ENCODE data around the gene RAE1. TPM values are rescaled to one million over a fixed set of nuclear protein-coding genes. Genes with fewer than 3 reads are reported as not detected.

Gene RAE1
- polyA plus RNA-seq, 3 donors from 2014 or later, result 35.7 to 54.5 (median 40.3) TPM

DNA sequence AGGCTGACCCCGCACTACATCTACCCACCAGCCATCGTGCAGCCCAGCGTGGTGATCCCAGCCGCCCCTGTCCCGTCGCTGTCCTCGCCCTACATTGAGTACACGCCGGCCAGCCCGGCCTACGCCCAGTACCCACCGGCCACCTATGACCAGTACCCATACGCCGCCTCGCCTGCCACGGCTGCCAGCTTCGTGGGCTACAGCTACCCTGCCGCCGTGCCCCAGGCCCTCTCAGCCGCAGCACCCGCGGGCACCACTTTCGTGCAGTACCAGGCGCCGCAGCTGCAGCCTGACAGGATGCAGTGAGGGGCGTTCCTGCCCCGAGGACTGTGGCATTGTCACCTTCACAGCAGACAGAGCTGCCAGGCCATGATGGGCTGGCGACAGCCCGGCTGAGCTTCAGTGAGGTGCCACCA lies 56.5 kb downstream of the RAE1 start:
- H3K4me3 Mint-ChIP-seq, result peak overlapping the region in 4 of 5 donors; percentile 30 to 76 (median 62)

DNA sequence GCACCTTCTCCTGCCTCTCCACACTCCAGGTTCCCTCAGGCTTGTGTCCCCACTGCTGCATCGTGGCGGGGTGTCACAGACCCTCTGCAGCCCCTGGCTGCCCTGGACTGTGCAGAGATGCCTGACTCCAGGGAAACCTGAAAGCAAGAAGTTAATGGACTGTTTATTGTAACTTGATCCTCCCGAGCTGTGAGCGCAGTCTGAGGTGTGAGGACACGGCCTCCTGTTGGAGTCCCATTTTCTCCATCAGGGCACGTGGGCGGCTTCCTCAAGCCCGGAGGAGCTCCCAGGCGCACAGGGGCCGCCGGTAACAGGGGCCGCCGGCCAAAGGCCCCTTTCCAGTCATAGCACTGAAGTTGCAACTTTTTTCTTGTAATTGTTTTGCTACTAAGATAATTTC lies 57.1 kb downstream of the RAE1 start:
- H3K4me1 Mint-ChIP-seq, result peaks cover 57 to 58% of the 10 kb centered on the region in 2 donors
- no peak for DNase-seq
- peaks cover 5 to 39% (median 16%) of the 10 kb centered on the region in 3 donors for H3K36me3 Mint-ChIP-seq
- peak overlapping the region in 5 of 6 donors; percentile 70 to 90 (median 81) for H3K27ac Mint-ChIP-seq
- peak overlapping the region in 1 of 5 donors; percentile 76 for H3K4me3 Mint-ChIP-seq
- H3K9me3 Mint-ChIP-seq, result no peaks in the 10 kb centered on the region
- H3K27me3 Mint-ChIP-seq (ENCODE audit: low read depth in 3 of 3), result peaks cover 75 to 80% (median 78%) of the 10 kb centered on the region in 3 donors

More for the DNA sequence above, 56.5 kb downstream of the RAE1 start:
- peak; percentile 59 to 82 (median 64) for DNase-seq
- peaks cover 57 to 61% of the 10 kb centered on the region in 2 donors for H3K4me1 Mint-ChIP-seq
- peak overlapping the region; percentile 46 to 90 (median 80) for H3K27ac Mint-ChIP-seq
- peaks cover 81 to 83% (median 81%) of the 10 kb centered on the region in 3 donors for H3K27me3 Mint-ChIP-seq (ENCODE audit: low read depth in 3 of 3)
- peaks cover 5 to 44% (median 16%) of the 10 kb centered on the region in 3 donors for H3K36me3 Mint-ChIP-seq
- H3K9me3 Mint-ChIP-seq, result no peaks in the 10 kb centered on the region

DNA sequence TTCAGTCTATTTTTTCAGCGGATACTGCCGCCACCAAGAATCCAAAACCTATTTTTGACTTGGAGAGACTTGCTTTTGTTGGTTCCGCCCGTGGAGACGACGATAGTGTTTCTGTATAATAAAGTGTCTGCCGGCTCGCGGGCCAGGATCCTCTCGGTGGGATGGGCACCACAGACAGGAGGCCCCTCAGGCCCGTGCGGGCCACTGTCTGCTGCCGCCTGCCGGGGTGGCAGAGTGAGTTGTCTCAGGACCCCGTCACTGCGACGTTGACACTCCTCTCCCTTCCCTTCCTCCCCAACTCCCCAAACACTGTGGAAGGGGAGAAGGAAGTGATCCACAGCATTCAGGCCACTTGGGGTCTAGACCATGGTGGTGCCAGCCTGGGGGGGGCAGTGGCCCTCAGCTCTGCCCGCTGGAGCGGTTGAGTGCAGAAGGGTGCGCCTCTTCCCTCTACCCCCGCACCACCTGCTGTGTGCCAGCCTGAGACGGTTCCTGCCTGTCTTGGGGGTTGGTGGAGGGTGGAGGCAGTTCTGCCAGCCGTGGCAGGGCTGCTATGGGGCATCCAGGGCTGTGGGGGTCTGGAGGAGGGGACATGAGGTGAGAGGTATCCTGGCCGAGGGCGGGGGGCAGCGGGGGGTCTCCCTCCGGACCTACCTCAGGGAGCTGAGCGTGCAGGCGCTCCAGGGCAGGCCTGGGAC lies 57.6 kb downstream of the RAE1 start:
- H3K4me3 Mint-ChIP-seq, result no peak overlapping the region
- H3K36me3 Mint-ChIP-seq, result peaks cover 5 to 39% (median 16%) of the 10 kb centered on the region in 3 donors
- peaks cover 69 to 75% (median 73%) of the 10 kb centered on the region in 3 donors for H3K27me3 Mint-ChIP-seq (ENCODE audit: low read depth in 3 of 3)
- H3K9me3 Mint-ChIP-seq, result no peaks in the 10 kb centered on the region
- no peak for DNase-seq
- peak overlapping the region in 3 of 6 donors; percentile 81 to 90 (median 82) for H3K27ac Mint-ChIP-seq
- peaks cover 52% of the 10 kb centered on the region in 2 donors for H3K4me1 Mint-ChIP-seq

DNA sequence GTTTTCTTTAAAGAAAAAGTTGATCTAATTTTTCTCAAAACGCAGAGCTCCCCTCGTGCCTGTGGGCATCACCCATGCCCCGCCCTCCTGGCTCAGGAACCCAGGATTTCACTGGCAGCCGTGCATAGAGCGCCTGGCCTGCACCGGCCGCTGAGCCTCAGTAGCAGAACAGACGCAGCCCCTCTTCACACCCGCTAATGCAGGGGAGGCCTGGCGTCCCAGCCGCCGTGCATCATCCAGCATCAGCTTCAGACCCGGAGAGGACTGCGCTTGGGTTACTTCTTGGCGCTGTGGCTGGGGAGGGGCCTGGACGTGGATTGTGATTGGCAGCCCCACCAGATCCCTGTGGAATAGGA lies 58.2 kb downstream of the RAE1 start:
- no peak for DNase-seq
- Mint-ChIP-seq H3K4me1 (peaks cover 46 to 47% of the 10 kb centered on the region in 2 donors), H3K36me3 (peaks cover 5 to 39% (median 16%) of the 10 kb centered on the region in 3 donors), H3K9me3 (no peaks in the 10 kb centered on the region), H3K27me3 (ENCODE audit: low read depth in 3 of 3) (peaks cover 65 to 68% (median 67%) of the 10 kb centered on the region in 3 donors), H3K4me3 (no peak overlapping the region), H3K27ac (peak overlapping the region in 3 of 6 donors; percentile 28 to 81 (median 40))

DNA sequence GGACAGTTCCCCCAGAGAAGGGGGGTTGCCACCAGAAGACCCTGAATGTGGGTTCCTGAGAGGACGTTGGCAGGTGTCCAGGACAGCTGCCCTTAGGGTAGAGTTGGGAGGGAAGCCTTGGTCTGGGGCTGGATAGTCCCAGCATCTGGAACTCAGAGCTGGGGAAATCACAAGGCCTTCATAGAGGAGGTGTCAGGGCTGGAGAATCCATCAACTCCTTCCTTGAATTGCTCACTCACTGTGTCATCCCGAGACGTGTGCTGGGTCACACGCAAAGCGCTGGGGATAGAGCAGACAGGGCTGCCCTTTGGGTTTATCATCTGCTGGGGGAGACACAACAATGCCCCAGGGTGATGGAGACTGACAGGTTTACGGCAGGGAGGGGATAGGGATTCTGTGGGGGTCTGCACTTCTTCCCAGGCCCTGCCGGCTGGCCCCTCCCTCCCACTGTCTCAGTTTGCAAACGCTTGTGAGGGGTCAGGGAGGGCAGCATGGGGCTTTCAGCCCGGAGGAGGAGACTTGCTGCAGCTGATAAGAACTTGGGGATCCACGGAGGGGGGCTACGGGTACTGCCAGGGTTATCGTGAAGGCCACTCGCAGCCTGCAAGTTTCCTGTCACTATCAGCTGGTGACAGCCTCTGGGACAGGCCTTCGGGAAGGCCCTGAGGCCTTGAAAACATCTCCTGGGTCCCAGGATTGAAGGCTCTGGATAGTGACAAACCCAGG lies 58.8 kb downstream of the RAE1 start:
- no peak for DNase-seq
- Mint-ChIP-seq H3K27me3 (ENCODE audit: low read depth in 3 of 3) (peaks cover 60 to 63% (median 62%) of the 10 kb centered on the region in 3 donors), H3K27ac (peak overlapping the region in 4 of 6 donors; percentile 28 to 81 (median 60)), H3K4me1 (peaks cover 43 to 44% of the 10 kb centered on the region in 2 donors), H3K36me3 (peaks cover 5 to 39% (median 16%) of the 10 kb centered on the region in 3 donors), H3K4me3 (peak overlapping the region in 1 of 5 donors; percentile 6), H3K9me3 (no peaks in the 10 kb centered on the region)

DNA sequence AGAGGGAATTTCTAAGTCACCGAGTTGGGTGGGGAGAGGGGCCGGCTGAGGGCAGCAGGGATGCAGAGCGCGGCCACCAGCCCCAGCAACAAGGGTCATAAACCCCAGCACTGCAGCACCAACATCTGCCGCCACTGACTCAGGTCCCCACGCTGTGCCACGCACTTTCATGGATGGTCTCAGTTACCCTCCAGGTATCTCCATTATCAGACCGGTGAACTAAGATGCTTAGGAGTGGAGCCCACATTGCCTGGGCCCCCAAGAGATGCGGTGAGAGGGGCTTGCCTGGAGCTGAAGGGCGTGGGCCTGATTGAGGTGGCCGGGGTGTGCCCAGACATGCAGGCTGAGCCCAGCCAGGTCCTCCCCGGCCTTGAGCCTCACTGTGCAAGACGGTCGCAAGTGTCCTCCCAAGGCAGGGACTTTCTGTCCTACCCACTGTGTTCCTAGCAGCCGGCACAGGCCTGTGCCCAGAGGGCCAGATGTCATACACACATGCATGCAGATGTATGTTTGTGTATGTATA lies 59.4 kb downstream of the RAE1 start:
- peak in 1 of 3 donors; percentile 19 for DNase-seq
- H3K4me1 Mint-ChIP-seq, result peaks cover 40% of the 10 kb centered on the region in 2 donors
- H3K27ac Mint-ChIP-seq, result peak overlapping the region in 3 of 6 donors; percentile 0 to 68 (median 28)
- H3K9me3 Mint-ChIP-seq, result no peaks in the 10 kb centered on the region
- peaks cover 53 to 57% (median 56%) of the 10 kb centered on the region in 3 donors for H3K27me3 Mint-ChIP-seq (ENCODE audit: low read depth in 3 of 3)
- H3K36me3 Mint-ChIP-seq, result peaks cover 5 to 39% (median 12%) of the 10 kb centered on the region in 3 donors
- no peak overlapping the region for H3K4me3 Mint-ChIP-seq

DNA sequence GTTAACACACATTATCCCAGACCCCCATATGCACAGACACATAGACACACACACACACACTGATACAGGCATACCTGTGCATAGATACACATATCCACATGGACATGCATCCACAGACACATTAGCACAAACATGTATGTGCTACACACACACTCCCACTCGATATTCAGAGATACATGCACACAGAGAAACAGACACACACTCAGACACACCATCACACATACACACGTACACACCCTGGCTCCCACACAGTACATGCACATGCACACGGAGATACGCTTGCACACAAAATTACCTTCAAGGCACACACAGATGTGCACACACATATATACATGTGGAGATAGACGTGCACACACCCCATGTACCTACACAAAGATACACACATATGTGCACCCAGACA lies 59.9 kb downstream of the RAE1 start:
- H3K9me3 Mint-ChIP-seq, result no peaks in the 10 kb centered on the region
- H3K4me3 Mint-ChIP-seq, result no peak overlapping the region
- peaks cover 38 to 40% of the 10 kb centered on the region in 2 donors for H3K4me1 Mint-ChIP-seq
- no peak for DNase-seq
- H3K36me3 Mint-ChIP-seq, result peaks cover 5 to 39% (median 12%) of the 10 kb centered on the region in 3 donors
- peak overlapping the region in 3 of 6 donors; percentile 0 to 68 (median 6) for H3K27ac Mint-ChIP-seq
- H3K27me3 Mint-ChIP-seq (ENCODE audit: low read depth in 3 of 3), result peaks cover 49 to 53% (median 52%) of the 10 kb centered on the region in 3 donors

DNA sequence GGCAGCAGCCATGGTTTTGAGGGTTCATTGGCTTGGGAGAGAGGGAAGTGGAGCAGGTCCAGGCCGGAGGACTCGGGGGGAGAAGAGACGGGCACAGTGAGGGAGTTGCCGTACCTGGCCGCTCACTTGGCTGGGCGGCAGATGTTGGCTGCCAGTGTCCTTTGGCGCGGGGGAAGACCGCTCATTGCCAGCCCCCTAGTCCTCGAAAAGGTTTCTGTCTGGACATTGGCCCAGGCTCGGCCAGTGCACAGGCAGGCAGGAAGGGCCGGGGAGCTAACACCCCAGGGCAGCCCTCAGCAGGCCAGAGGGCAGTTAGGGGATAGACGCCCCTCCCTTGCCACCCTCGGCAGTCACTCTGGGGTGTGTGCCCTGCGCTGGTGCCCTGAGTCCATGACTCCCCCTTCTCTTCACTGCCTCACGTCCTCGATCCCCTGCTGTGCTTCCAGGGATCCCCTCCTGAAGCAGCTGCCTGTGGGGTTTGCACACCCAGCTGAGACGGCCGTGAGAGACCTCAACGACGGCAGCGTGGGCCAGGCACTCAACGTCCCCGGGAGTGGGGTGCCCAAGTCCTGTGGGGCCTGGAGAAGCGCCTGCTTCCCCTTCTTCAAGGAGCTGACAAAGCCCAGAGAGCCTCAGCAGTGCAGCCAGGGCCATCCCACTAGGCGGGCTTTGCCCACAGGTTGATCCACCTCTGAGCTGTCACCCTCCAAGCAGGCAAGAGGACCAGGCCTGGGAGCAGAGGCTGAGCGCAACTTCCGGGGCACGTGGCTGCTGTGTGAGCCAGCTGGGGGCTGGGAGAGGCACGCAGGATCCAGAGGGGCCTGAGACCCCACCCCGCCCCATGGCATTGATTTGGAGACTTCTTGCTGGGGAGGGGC lies 60.6 kb downstream of the RAE1 start:
- Mint-ChIP-seq H3K4me3 (no peak overlapping the region), H3K27ac (peak overlapping the region in 2 of 6 donors; percentile 0 to 68), H3K9me3 (no peaks in the 10 kb centered on the region), H3K27me3 (ENCODE audit: low read depth in 3 of 3) (peaks cover 43 to 46% (median 45%) of the 10 kb centered on the region in 3 donors), H3K4me1 (peaks cover 35 to 40% of the 10 kb centered on the region in 2 donors), H3K36me3 (peaks cover 5 to 39% (median 12%) of the 10 kb centered on the region in 3 donors)
- DNase-seq, result peak in 1 of 3 donors; percentile 22

DNA sequence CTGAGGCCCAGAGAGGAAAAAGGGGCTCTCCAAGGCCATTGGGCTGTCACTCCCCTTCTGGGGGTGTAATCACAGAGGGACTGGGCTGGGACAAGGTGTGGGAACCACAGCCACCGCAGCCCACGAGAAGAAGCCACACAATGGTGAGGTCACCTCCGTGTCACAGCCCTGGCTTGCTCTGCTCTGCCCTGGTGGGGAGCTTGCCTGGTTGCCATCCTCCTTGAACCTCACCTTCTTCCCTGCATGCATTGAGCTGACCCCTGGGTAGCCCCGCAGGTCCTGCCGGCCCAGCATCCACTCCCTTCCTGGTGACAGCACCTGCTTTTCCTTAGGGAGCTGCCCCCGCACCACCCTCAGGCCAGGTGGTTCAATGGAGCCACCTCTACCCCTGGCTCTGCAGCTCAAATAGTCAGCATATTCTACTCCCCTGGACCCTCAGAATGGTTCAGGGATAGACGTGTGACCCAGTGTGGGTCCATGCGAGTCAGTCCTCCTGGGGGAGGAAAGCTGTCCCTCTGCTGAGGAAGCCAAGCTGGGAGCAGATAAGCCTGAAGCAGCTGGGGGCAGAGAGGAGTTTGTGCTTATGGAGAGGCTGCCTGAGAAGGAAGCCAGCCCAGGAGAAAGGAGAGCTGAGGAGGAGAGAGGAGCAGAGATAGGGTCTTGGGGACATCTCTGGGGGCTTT lies 61.4 kb downstream of the RAE1 start:
- peaks cover 28 to 32% of the 10 kb centered on the region in 2 donors for H3K4me1 Mint-ChIP-seq
- peaks cover 35 to 40% (median 38%) of the 10 kb centered on the region in 3 donors for H3K27me3 Mint-ChIP-seq (ENCODE audit: low read depth in 3 of 3)
- peak overlapping the region in 4 of 6 donors; percentile 26 to 55 (median 50) for H3K27ac Mint-ChIP-seq
- peak overlapping the region in 1 of 5 donors; percentile 18 for H3K4me3 Mint-ChIP-seq
- DNase-seq, result peak; percentile 53 to 60 (median 59)
- H3K9me3 Mint-ChIP-seq, result no peaks in the 10 kb centered on the region
- peaks cover 5 to 31% (median 11%) of the 10 kb centered on the region in 3 donors for H3K36me3 Mint-ChIP-seq

DNA sequence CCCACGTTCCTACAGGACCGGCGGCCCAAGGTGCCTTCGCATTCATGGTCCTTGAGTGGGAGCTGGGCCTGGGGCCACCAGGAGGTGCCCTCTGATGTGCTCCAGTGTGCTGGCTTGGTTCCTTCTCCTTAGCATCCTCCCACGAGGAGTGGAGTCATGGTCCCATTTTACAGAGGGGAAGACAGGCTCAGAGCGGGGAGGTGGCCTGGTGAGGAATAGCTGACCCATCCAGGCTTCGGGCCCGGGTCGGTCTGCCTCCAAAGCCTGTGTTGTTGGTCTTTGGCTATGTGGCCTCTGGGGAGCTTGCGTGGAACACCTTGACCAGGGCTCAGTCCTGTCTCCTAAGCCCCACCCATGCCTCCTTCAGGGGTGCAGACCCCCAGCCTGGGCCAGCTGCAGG lies 62.9 kb downstream of the RAE1 start:
- Mint-ChIP-seq H3K36me3 (peaks cover 0 to 17% (median 4%) of the 10 kb centered on the region in 3 donors), H3K9me3 (no peaks in the 10 kb centered on the region), H3K4me1 (peaks cover 31 to 36% of the 10 kb centered on the region in 2 donors), H3K4me3 (no peak overlapping the region), H3K27ac (no peak overlapping the region), H3K27me3 (ENCODE audit: low read depth in 3 of 3) (peaks cover 20 to 29% (median 25%) of the 10 kb centered on the region in 3 donors)
- DNase-seq, result no peak

DNA sequence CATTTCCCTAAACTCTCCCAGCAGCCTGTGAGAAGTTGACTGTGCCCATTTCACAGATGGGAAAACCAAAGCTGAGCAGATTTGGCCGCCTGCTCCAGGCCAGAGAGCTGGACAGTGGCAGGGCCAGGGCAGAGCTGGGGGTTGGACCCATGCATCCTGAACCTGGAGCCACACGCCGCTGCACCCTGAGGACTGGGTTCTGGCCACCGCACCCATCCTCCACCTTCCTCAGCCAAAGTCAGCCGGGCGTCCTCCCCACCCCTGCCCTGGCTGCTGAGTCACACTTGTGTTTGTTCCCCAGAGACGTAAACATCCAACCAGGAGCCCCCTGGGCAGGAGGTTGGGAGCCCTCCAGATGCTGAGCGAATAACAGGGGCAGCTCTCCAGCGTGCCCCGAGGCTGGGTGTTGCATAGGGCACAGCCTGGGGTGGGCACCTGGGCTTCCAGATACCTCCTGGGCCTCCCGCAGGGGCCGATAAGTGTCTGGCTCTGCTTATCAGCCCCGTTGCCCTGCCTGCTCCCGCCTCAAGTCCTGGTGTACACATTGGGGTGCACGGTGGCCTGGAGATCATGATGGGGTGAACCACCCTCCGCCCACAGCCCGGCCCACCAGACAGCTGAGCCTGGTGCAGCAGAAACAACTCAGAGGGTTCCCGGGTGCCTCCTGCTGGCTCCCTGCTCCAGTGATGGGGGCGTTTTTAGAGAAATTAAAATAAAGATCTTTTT lies 64.0 kb downstream of the RAE1 start:
- DNase-seq, result no peak
- no peak overlapping the region for H3K4me3 Mint-ChIP-seq
- H3K36me3 Mint-ChIP-seq, result peaks cover 0 to 8% (median 4%) of the 10 kb centered on the region in 3 donors
- H3K4me1 Mint-ChIP-seq, result peaks cover 30 to 36% of the 10 kb centered on the region in 2 donors
- peaks cover 13 to 20% (median 15%) of the 10 kb centered on the region in 3 donors for H3K27me3 Mint-ChIP-seq (ENCODE audit: low read depth in 3 of 3)
- no peak overlapping the region for H3K27ac Mint-ChIP-seq
- no peaks in the 10 kb centered on the region for H3K9me3 Mint-ChIP-seq

DNA sequence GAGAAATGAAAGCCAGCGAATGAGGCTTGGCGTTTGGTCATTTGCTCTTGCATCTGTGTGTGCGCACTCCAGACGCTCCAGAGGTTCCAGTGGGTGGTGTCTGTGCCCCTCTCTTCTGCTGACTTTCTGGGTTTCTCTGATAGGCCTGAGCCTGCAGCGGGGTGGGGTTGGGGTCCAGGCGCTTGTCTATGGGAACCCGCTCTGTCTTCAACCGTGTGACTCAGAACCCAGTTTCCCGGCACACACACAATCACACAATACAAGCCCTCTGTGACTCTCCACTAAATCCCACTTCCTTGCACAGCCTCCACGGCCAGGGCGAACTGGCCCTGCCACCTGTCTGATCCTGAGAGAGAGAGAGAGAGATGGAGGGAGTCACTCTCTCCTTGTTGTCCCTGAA lies 64.7 kb downstream of the RAE1 start:
- H3K4me1 Mint-ChIP-seq, result peaks cover 28 to 34% of the 10 kb centered on the region in 2 donors
- H3K27ac Mint-ChIP-seq, result peak overlapping the region in 1 of 6 donors; percentile 62
- peaks cover 8 to 14% (median 8%) of the 10 kb centered on the region in 3 donors for H3K27me3 Mint-ChIP-seq (ENCODE audit: low read depth in 3 of 3)
- DNase-seq, result no peak
- H3K4me3 Mint-ChIP-seq, result no peak overlapping the region
- H3K36me3 Mint-ChIP-seq, result peaks cover 0 to 5% (median 3%) of the 10 kb centered on the region in 3 donors
- H3K9me3 Mint-ChIP-seq, result no peaks in the 10 kb centered on the region

Data from immature natural killer cell (primary cell).